Stimulated activated CD4-positive, alpha-beta T cell treated with anti-CD3 and anti-CD28 coated beads, Interleukin-15, amount 100 ng/mL, for 48 hours (primary cell): Measurements from ENCODE around the gene VSX1.

Source experiments
- DNase-seq, 2 donors: peaks; one replicate each; pipeline ENCODE4 v3.0.0-alpha.2; 2020; ENCODE audit warnings: low read depth in 2 of 2

The VSX1 gene

DNA sequence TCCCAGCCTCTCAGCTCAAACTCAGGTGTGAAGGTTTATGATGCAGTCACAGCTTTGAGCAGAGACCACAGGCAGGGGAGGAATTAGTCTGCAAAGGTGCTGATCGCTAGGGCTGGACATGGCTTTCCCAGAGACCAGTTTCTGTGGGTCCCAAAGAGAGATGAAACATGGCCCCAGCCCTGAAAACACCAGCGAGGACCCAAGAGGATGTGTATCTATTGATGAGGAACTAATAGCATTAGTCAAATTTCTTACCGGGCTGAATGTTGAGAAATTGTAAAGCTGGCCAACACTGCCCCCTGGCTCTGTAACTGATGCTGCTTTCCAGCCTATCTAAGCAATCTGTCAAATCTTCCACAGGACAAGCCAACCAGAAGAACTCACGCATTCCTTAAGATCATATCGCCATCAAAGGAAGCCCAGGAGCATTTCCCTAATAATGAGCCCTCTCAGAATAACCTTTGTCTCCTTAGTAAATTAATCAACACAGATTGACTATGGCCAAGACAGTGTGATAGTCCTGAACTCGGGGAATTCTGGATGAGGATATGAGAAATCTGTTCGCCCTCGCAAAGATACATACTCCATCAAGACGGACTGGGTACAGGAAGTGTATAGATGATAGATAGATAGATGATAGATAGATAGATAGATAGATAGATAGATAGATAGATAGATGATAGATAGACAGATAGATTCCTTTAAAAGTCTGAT is 16.2 kb downstream of the VSX1 start:
- DNase-seq, result peak in 1 of 2 donors; percentile 42

DNA sequence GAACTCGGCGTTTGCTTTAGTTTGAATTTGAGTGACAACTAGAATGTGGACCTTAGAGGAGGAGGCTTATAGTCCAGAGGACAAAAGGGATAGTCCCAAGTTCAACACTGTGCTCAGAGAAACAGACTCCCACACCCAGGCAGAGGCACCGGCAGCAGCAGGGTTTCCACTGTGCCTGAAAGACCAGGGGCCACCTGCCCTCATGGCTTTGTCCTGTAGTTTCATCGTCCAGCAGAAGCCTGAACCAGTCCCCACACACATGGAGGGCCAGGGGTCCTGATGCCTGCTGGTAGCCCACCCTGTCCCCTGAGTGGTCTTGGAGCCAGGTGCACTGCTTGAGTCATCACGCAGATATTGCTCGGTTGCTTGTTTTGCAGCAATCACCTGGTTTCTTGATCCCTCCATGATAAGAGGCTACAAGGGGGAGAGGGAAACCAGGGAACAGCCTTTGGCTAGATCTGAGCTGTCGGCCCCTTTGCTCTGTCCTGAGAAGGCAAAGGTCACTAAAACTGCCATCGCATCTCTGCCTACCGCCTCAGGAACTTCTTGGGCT is 16.8 kb downstream of the VSX1 start:
- no peak for DNase-seq

DNA sequence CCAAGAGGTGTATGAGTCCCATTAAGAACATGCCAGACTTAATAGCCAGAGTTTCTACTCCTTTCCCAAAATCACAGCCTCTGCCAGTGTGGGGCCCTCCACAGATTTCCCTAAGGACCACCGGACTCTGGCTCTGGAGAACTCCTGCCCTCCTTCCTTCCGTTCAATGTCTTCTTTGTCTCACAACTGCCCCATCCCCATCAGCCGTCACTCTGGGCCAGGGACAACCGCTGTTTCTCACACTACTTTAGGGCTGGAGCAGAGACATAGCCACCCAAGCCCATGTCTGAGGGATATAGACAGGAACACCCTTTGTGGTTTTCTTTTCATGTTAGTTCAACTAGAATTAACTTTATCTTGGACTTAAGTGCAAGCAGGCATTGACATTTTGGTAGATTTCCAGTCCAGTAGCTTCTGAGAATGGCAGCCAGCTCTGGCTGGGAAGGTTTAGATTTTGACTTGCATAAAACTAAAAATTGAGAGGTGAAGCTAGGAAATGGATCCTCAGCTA is 17.3 kb downstream of the VSX1 start:
- DNase-seq, result no peak

DNA sequence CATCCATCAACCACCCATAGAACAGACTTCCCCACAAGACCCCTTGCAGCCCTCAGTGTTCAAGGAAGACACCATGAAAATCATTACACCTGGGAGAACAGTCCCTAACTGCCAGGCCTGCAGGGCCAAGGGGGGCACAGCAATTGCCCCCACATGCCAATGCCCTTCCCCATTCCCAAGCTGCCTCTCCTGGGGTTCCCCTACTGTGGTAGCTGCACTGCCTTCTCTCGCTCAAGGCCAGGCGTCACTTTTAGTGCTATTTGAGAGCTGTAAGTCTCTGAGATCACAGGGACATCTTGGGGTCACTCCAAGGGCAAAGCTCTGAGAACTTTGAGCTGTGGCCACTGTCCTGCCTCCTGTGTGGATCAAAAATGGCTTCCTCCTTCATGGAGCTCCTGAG is 18.0 kb downstream of the VSX1 start:
- no peak for DNase-seq

DNA sequence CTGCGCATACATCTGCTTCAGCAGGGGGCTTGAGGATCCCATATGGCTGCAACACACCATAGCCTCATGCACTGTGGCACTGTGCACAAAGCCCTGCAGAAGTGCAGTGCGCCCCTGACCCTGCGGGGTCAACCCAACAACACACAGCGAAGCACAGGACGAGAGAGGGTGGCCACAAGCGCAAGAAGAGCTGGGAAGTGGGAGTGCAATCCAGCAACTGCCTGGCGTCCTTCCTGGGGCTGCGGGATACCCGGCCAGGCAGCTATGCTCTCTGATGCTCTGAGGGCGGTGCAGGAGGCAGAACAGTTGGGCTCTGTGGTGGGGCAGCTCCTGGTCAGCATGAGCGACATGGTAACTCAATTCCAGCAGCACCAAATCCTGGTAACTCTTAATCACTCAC is 18.4 kb downstream of the VSX1 start:
- no peak for DNase-seq

DNA sequence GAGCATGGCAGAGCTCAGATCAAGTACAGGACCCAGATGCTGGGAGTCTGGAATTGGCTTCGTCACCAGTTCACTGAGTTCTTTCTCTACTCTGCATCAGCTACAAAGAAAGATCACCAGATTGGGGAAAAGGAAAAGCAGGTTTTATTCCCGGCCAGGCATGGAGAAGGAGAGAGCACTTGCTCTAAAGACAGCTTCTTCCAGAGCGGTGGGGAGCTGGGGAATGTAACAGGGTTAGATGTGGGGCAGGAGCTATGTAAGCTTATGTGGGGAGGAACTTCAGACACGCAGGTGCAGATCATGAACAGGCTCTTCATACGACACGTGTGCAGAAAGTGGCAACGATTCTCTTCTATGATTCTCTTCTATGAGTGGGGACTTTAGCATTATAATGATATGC is 19.1 kb downstream of the VSX1 start:
- no peak for DNase-seq

DNA sequence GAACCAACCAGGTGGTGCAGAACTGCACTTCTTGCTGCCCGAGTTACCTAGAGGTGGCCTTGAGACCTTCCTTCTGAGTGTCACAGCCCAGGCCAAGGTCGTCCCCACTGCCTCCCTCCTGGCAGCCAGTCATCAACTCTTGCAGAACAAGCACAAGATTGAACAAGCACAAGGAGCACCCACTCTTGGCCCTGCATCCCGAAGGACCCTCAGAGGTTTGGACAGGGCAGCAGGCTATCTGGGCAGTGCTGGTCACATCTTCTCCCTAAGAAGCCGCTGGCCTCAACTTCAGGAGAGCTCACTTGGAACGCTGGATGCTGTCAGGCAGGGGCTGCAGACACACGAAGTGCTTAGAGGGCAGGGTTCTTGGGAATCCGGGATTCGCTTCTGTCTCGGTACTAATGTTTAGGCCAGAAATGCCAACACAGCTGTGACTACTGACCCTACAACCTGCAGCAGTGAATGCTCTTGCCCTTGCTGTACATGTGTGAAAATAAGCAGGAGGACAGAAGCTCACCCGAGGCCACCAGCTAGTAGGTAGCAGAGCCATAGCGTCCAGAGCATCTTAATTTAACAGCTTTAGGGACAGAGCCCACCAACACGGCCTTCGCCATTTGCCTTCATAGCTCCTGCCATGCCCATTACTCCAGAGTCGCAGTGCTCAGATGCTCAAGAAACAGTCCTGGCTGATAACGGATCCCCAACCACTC is 20.0 kb downstream of the VSX1 start:
- no peak for DNase-seq

DNA sequence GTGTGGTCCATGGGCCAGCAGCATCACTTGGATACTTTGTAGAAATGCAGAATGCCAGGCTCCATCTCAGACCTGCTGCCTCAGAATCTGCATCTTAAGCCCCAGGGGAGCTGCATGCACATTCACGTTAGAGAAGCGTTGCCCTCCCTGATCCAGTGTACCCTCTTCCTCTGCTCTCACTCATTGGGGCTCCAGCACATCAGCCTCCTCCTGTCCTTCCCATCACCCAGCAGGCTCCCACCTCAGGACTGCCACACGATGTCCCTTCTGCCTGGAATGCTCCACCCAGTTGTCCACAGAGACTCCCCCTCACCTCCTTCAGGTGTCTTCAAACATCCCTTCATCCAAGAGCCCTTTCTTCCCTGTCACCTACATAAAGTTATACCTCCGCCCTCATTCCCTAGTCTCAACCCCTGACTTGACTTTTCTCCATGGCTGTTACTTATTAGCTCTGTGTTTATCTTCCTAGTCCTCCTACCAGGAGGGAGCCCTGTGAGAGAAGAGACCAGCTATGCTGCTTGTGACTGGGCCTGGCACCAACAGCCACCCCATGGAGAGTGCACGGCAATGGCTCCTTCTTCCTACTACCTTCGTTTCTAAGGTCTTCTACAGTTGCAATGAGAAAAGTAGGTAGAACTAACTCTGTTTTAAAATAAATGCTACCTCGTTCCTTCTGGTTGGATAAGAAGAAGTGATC is 20.7 kb downstream of the VSX1 start:
- no peak for DNase-seq

DNA sequence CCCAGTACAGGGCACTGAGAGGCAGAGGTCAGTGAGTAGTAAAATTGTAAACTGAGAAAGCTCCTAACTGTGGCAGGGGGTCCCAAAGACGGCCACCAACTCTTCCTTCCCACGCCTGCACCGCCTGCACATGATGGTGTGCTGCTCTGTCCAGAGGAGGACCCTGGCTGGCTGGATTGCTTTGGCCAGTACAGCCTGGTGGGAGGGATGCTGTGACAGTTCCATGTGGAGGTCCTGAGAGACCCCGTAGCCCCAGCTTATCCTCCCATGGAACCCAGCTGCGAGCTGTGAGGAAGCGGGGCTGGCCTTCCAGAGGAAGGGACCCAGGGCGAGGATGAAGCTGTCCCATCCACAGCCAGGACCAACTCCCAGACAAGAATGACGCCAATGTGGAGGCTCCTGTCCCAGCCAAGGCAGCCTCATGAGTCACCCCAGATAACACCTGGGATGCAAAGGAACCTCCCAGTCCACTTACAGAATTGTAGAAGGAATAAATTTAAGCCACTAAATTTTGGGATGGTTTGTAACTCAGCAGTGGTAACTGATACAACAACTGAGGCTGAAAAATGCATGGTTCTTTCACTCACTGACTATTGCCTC is 22.0 kb downstream of the VSX1 start:
- no peak for DNase-seq

DNA sequence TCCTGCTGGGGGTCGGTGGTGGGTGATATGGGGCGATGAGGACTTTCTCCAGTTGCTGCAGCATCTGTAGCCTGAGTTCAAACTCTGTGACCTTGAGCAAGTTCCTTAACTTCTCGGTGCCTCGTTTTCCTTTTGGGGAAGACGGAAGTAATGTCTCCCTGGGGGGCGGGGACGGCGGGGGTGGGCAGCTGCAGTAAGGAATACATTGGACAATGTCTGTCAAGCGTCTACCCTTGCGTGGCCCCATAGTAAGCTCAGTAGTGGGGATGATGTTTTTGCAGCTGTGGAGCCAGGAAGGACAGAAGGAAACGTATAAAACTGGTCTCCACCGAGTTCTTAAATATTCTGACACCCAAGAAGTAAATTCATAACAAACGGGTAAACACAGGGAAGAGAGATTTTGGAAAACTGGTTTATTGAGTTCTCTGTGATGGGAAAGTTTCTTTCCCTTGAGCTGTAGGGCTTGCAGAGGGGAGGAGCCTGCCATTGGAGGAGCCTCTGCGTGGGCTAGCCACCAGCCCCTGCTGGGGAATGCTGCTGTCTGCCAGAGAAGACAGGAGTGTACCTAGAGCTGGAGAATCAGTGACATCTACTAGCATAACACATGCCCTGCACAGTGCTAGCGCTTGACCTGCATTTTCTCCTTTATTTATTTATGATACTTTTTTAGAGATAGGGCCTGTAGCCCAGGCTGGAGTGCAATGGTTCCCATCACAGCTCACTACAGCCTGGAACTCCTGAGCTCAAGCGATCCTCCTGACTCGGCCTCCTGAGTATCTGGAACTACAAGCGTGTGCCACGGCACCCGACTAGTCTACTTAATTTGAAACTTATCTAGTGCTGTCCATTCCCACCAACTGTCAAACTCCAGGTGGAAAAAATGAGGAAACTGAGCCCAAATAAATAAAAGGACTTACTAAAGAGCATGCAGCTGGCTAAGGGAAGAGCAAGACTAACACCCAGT is 22.8 kb downstream of the VSX1 start:
- no peak for DNase-seq

DNA sequence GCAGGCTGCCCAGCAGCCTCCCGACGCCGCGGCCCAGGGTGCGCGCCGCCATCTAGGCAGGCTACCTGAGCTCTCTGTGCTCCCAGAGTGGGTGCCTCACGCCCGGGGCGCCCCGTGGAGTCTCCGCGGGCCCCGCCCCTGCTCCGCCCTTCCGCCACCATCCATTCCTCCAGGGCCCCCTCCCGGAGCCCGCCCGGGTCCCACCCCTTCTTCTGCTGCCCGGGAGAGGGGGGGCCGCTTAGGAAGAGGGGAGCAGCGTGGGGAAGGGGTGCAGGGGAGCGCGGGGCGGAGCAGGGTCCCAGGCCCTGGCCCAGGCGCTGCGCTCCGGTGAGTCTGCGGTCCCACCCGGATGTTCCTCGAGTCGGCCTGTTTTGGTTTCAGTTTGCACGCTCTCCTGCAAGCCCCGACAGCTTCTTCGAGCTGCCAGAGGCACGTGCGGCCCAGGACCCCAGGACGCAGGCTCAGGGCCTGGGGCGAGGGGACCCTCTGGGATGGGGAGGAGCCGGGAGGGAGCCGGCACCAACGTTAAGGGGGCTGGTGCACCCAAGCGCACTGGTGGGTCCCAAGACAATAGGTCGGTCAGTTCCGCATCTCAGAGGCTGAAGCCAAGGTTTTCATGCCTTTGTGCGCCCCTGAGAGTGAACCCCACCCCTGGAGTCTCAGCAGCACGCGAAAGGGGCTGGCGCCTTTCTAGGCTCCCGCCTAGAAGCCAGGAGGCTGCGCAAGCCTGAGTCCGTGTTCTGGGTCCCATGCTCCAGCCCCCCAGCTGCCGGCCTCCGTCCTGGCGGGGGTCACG is 23.7 kb downstream of the VSX1 start, which contains the start of gene ACSS1:
Gene ACSS1, minus strand, starts transcription at position 89 of the 796 bp plus-strand sequence. Its CDS starts 37 bp downstream, at position 52.
- peak; percentile 54 to 55 for DNase-seq

DNA sequence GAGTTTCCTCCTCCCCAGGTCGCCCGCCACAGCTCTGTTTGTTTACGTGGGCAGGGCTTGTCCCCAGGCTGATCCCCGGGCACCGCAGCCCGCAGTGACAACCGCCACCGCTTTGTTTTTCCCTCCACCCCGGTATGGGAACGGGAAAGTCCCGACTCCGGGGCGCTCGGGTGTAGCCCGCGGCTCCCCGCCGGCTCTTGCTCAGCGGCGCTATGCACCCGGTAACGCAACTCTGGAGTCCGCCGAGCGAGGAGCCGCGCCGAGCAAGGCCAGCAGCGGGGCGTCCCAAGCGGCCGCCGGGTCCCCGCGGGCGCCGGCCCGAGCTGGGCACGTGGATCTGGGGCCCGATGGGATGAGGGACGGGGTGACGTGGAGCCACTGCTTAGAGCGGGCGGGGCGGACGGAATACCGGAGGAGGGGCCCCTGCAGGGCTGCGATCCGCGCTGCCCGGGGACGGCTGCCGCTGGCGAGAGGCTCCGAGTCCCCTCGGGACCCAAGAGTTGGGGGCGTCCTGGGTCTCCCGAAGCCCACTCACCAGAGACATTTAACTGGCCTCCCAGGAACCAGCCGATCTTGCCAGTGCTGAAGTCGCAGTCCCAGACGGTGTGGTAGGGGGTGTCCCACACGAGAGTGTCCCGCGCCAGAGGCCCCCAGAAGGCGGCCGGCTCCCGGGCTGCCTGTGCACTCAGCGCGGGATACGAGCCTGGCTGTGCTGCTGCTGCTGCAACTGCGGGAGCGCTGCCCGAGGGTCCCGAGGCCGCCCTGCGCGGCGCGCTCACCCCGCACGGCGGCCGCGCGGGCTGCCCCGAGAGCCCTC is 24.5 kb downstream of the VSX1 start:
- peak; percentile 39 to 51 for DNase-seq

DNA sequence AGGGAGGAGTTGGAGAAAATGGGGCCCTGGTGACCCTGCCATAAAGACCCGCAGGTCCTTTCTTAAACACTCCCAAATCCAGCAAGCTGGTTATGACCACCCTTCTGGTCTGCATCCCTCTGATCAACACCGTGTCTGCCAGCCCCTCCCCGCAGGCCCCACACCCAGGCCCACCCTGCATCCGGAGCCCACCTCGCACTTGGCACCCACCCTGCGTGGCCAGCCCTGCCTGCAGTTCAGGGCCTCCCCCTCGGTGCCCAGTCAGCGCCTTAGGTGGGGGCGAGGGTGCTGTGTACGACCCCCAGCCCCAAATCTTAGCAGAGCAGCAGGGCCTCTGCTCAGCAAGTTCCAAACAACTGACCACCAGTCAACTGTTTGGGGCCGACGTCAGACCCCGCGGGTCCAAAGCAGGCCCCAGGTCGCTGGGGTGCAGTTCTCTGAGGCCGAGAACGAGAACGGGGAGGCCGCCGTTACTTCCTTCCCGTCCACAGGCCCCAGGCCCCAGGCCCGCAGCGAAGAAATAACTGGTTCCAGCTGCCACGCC is 25.2 kb downstream of the VSX1 start:
- no peak for DNase-seq

DNA sequence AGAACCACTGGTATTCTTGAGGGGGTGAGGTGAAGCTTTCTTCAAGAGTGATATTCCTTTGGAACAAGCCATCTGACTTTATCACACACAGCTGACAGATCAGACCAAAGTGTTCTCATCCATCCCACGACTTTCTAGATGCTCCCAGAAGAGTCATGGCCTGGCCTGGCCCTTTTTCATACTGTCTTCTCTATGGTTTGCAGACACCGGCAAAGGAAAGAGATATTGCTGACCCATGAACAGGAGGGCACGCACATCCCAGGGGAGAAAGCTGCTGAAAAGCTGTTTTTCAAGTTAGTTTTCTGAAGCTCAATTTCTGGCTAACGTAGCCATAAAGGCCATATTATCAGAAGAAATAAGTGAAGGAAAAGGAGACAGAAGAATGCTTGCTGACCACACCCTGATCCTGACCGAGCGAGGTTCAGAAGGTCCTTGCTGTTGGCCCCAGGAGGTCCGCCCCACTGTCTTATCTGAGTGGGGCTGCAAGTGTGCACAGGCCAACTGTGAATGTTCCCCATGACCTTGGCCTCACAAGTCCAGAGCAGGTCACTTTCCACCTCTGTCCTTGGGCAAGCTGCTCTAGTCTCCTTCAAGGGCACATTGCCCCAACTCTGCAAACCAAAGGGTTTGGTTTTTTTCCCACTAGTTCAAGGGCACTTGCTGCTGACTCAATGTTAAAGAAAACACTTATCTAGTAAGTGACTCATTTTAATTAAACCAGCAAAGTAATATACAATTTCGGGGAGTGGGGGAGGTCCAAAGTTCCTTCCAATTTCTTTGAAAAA is 26.0 kb downstream of the VSX1 start:
- DNase-seq, result no peak

DNA sequence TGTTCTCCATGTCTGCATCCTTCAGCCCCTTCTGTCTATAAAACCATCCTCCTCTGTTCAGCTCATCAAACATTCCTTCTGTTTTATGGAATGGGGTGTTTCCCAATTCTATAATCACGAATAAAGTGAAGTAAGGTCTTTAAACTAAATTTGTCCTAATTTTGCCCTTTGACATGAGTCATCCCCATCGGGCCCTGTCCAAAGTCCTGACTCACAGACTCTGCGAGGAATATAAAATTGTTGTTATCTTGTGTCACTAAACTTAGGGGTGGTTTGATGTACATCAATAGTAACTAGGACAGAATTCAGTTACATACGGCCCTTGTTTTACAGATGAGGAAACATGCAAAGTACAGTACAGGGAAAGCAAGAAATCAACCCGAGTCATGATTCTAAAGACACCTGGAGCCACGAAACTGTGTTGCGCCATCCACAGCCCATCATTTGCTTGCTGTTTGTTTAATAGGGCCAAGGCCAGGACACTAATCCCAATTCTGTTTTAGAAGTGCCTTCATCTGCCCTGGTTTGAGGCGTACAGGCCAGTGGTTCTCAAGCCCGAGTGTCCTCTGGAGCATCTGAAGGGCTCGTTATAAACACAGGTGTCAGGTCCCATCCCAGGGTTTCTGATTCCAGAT is 26.8 kb downstream of the VSX1 start:
- no peak for DNase-seq

DNA sequence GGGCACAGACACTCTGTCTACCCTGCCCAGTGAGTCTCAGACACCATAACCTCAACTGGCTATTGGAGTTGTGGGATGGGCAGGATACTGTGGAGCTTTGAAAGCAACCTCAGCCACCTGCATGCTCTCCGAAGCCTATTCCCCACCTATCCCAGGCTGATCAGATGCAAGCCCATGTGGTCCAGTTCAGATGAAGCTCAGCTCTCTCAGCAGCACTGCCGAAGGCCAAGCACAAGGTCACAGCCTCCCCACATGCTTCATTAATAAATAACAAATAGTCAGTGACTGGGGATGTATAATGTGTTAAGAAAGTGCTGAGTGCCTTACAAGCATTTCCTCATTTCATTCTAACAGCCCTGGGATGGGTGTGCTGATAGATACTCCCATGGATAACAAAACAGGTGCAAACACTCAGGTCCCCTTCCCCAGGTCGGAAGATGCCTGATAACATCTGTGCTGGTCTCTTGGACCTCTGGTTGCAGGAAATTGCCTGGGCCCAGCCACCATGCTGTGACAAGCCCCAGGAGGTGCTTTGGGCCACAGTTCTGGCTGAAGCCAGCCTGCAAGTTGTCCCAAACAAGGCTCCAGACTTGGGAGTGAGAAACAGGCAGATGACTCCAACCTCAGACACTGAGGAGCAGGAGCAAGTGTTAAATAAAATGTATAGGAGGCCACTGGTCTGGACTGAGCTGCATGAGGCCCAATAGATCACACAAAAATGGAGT is 27.7 kb downstream of the VSX1 start:
- no peak for DNase-seq
